GM10266 (cell line): Measurements from ENCODE around the gene IFT25.

ENCODE experiments used
- DNase-seq: peaks from one replicate; pipeline ENCODE4 v3.0.0; 2012; ENCODE audit errors: extremely low spot score
- TF ChIP-seq, protein P1 (sequence below): IDR thresholded peaks from 2 replicates; pipeline ENCODE4 v1.5.1; 2012; ENCODE audit warnings: mild to moderate bottlenecking, low read depth; ENCODE audit not compliant: control insufficient read depth, insufficient read depth; ENCODE audit errors: missing control alignments

Gene IFT25

DNA sequence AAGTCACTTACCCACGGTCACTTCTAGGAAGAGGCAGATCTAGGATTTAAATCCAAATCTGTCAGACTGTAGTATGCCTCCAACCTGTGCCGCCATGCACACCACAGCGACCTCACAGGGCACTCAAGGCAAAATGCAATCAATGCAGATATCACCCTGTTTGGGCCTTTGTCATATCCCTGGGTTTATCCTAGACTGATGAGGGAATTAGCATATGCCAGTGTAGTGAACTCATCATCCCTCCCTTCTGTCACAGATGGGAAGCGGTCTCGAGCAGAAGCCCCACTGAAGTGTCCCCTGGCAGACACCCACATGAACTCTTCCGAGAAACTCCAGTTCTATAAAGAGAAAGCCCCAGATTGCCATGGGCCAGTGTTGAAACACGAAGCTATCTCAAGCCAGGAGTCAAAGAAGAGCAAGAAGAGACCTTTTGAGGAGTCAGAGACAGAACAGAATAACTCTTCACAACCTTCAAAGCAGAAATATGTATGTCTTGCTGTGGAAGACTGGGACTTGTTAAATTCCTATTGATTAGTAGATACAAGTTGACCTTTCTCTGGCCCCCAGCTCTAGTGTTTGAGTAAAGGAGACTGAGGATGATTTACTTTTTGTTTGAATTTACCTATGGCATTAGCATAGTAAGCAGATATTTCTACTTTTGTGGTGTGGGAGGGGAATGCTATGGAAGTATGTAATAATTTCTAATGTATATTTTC, 22.1 kb upstream of the IFT25 start:
- TF ChIP-seq, protein P1, sequence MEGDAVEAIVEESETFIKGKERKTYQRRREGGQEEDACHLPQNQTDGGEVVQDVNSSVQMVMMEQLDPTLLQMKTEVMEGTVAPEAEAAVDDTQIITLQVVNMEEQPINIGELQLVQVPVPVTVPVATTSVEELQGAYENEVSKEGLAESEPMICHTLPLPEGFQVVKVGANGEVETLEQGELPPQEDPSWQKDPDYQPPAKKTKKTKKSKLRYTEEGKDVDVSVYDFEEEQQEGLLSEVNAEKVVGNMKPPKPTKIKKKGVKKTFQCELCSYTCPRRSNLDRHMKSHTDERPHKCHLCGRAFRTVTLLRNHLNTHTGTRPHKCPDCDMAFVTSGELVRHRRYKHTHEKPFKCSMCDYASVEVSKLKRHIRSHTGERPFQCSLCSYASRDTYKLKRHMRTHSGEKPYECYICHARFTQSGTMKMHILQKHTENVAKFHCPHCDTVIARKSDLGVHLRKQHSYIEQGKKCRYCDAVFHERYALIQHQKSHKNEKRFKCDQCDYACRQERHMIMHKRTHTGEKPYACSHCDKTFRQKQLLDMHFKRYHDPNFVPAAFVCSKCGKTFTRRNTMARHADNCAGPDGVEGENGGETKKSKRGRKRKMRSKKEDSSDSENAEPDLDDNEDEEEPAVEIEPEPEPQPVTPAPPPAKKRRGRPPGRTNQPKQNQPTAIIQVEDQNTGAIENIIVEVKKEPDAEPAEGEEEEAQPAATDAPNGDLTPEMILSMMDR, result no peak
- no peak for DNase-seq

DNA sequence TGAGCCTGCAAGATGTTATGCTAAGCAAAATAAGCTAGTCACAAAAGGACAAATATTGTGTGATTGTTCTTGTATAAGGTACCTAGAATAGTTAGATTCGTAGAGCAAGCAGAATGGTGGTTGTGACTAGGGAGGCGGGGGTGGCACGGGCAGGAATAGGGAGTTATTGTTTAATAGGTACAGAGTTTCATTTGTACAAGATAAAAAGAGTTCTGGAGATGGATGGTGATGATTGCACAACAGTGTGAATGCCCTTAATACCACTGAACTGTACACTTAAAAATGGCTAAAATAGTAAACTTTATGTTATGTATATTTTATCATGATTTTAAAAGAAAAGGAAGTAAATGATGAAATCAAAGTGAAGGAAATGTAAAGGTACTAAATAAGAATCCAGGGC, 21.3 kb upstream of the IFT25 start:
- no peak for DNase-seq
- TF ChIP-seq, protein P1, result no peak

DNA sequence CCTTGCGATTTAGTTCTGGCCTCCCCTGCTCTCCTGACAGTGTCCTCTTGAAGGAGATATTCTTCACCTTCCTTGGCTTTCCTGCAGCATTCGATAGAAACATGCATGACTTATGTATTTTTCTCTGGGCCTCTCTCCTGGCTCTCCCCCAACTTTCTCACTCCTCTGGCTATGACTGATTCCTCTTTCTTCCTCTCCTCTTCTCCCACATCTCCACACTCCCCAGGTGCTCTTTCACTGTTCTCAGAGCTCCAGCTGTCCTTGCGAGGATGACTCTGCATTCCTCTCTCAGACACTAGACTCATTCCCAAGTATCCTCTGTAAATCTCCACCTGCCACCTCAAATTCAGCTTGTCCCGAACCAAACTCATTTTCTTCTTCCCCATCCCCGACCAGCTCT, 18.6 kb upstream of the IFT25 start:
- DNase-seq, result no peak
- TF ChIP-seq, protein P1, result no peak

DNA sequence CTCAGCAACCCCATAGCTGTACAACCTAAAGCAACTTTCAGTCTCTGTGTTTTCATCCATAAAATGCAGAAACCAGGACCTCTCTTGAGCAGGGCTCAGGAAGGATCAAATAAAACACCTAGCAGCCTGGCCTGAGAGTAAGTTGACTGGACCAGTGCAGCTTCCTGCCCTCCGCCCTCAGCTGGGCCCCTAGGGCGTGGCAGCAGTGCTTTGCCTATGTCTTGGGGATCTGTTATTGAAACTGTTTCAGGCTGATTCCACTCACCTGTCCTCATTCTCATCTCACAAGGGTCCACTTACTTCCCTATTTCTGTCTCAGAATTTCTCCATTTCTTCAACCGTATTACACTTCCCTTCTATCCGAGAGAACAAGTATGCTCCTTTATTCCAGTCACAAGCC, 18.0 kb upstream of the IFT25 start:
- TF ChIP-seq, protein P1, result no peak
- no peak for DNase-seq

DNA sequence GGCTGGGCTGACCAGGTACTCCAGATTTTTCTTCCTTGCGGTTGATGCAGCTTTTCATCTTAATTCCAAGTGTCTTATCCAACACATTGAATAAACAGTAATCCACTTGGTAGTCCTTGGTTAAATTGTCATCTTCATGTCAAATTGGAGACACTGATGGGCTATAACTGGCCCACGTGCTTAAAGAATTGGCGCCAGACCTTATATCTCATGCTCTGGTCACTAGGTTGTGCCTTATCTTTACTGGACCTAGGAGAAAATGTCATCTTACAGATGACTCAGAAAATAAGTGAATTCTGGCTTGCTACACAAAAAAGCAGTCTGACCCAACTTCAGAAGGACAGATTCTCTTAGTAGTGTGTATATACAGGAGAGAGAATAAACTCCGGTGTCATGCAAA, 16.9 kb upstream of the IFT25 start:
- TF ChIP-seq, protein P1, result no peak
- DNase-seq, result no peak

DNA sequence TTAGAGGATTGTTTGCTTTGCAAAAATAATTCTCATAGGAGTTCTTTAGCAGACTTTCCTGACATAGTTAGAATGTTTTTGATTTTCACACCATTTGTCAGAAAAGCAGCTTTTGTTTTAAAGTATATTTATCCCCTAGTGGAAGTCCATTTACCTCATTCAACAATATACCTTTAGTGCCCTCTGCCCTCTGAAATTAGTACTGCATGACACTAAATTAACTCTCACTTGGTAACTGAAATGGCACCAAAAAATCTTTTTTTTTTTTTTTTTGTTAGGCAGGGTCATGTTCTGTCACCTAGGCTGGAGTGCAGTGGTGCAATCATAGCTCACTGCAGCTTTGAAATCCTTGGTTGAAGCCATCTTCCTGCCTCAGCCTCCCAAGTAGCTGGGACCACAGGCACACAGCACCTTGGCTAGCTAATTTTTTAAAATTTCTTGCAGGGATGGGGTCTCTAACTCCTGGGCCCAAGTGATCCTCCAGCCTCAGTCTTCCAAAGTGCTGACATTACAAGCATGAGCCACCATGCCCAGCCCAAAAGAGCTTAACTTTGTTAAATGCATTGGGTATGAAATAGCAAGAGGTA, 14.3 kb upstream of the IFT25 start:
- TF ChIP-seq, protein P1, result peak; percentile 45
- peak; percentile 39 for DNase-seq

DNA sequence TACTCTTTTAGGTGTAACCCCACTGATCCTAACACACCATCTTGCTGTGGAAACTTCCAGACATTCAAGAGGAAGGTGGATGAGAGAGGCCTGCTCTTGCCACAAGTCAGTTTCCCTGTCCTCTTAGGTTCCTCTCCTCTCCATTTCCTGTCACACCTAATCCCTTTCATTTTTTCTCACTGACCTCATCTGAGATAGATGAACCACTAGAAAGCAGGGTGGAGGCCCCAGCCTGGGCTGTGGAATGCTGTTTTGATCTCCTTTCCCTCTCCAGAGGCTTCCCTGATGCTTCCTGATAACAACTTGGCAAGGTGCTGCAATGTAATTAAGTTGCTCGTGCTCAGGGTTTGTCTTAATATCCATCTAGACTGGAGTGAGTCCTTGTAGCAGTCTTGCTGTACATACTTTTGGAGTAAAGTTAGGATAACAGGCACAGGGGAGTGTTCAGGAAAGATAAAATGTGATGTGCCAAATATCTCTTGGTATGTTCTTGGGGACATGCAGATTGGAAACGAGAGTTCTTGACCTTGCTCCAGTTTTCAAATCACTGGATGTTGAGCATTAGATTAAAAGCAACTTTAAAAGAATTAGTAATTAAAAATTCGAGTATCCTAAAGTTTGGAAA, 11.8 kb upstream of the IFT25 start:
- no peak for DNase-seq
- TF ChIP-seq, protein P1, result no peak
